HG03135 (cell line): ENCODE data around the gene TYSND1.
"Not testable (repeated sequence)": the region's sequence is repeated elsewhere in the genome, so short reads cannot be mapped to it uniquely, and the experiment has no call there.

Experiments
- ATAC-seq: cut with Tn5 transposase; IDR thresholded peaks from one replicate; pipeline ENCODE4 v1.9.1; 2021; ENCODE audit warnings: mild to moderate bottlenecking, moderate library complexity; ENCODE audit not compliant: unreplicated experiment

Gene TYSND1

GRCh38 chr10:70111496-70111895 lies 35.0 kb downstream of the TYSND1 start:
- no peak for ATAC-seq

DNA sequence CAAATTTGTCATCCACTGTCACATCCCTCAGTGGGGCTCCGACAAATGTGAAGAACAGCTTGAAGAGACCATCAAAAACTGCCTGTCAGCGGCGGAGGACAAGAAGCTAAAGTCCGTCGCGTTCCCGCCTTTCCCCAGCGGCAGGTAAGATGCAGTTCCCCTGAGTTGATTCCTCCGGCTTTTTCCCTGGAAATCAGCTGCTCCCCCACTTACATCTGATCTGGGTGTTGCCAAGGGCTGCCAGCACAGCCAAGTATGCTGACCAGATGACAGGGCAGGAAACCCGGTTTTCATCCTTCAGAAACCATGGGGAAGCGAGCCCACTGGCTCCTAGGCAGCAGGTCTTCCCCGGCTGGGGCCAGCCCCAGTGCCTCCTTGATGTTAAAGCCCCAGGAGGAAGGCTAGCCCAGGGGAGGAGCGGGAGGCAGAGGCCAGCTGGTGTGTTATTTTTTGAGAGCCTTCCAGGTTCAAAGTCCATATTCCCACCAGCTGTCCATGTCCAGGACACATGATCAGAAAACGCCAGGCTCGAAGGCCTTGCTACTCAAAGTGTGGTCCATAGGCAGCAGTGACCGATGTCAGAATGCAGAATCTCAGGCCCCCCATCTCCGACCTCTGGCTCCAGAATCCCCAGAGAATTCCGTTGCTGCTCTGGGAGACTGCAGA lies 37.3 kb downstream of the TYSND1 start:
- no peak for ATAC-seq

- peak; percentile 59 for ATAC-seq
Measured at GRCh38 chr10:70106958-70107791, 39.3 kb downstream of the TYSND1 start.

GRCh38 chr10:70101668-70102067 lies 44.8 kb downstream of the TYSND1 start:
- ATAC-seq: no peak

DNA sequence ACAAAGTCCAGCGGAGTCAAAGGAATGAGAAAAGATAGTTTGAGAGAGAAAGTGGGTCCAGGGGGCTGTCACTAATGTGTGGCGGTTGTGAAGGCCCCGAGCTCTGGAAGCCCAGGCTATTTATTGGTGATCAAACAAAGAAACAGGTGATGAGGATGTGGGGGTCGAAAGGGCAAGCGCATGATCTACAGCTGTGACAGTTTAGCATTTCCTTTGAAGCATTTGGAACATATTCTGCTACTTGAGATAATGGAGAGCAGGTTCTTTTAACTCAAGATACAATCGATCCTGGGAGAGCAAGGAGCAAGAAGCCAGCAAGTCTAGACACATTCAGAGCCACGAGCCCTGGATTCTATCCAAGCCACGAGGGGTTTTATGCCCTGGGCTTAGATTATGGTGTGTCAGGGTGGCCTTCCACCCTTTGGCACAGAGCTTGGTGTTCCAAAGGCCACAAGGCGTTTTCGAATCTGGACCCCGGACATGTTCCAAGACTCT lies 45.4 kb downstream of the TYSND1 start:
- not testable (repeated sequence) for ATAC-seq

DNA sequence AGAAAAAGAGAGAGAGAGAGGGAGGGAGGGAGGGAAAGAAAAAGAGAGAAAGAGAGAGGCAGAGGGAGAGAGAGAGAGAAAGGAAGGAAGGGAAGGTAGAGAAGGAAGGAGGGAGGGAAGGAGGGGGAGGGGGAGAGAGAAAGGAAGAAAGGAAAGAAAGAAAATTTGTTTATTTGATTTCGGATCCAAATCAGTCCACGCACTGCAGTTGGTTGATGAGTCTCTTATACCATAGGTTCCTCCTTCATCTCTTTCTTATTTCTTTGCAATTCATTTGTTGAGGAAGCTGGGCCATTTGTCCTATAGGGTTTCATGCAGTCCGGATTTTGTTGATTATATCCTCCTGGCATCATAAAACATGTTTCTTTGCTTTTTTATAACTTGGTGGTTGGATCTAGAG lies 48.2 kb downstream of the TYSND1 start:
- no peak for ATAC-seq

GRCh38 chr10:70097459-70097858 lies 49.0 kb downstream of the TYSND1 start:
- ATAC-seq: no peak

GRCh38 chr10:70096705-70097420 lies 49.6 kb downstream of the TYSND1 start:
- no peak for ATAC-seq

- ATAC-seq: no peak
Measured at GRCh38 chr10:70096016-70096704, 50.3 kb downstream of the TYSND1 start.

DNA sequence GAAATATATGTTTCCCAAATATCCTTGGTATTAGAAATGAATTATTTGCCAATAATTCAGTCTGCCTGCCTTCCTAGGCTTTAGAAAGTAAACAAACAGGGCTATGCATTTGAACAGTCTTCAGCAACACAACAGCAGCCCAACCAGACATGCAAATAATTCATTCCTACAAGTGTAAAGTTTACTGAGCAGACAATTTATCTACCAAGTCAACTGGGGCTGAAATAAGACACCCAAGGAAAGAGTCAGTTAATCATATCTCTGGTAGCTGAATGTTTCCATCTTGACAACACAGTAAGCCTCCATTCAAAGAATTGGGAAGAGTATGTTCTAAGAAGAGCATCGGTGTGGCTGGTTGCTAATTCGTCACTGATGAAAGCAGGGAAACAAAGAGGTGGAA lies 52.2 kb downstream of the TYSND1 start:
- ATAC-seq: no peak

- no peak for ATAC-seq
Measured at GRCh38 chr10:70093335-70093944, 53.1 kb downstream of the TYSND1 start.

DNA sequence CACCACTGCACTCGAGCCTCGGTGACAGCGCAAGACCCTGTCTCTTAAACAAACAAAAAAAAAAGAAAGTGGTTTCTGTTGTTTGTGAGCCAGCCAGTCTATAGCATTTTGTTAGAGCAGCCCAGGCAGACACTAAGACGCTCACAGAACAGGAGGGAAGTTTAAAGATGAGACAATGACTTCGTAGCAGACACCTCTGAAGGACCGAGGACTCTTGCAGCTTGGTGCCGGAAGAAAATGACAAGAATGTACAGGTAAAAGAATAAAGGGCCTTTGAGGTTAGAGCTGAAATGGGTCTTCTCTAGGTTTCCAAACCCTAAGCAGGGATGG lies 54.1 kb downstream of the TYSND1 start:
- no peak for ATAC-seq

GRCh38 chr10:70090951-70091350 lies 55.5 kb downstream of the TYSND1 start:
- no peak for ATAC-seq

DNA sequence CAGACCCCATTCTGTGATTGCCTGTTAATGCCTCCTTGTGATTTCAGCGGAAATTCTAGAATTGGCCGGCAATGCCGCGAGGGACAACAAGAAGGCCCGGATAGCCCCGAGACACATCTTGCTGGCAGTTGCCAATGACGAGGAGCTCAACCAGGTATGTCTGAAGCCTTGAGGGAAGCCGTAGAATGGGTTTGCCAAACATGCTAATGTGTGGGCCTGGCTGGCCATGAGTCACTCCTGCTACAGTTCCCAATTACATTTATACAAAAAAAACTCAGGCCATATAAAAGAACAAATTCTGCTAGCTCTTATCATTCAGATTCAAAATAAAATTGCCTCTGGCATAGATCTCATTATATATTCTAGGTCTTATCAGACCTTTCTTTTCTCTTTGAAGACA lies 56.5 kb downstream of the TYSND1 start:
- no peak for ATAC-seq

DNA sequence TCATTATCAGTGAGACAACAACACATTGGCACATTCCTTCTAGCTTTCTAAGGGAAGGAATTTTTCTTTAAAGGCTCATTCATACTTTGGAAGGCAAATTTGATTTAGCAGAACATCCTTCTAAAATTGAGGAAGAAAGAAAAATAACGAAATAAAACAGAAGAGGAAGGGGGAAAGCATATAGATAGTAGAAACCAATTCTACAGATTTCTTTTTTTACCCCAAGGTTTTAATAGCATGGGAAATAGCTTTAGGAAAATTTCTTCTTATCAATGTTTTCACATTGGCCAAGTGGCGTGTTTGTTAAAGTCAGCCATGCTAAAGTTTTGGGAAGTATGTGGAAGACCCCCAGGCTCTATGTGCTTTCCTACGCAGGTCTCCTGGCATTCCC lies 58.2 kb downstream of the TYSND1 start:
- ATAC-seq: no peak
